Measurements from ENCODE around the gene MOK. TPM values are rescaled to one million over a fixed set of nuclear protein-coding genes. Genes with fewer than 3 reads are reported as not detected.

The MOK gene
- total RNA-seq, 4 donors from 2014 or later = 9.6 to 18.3 (median 10.7) TPM

DNA sequence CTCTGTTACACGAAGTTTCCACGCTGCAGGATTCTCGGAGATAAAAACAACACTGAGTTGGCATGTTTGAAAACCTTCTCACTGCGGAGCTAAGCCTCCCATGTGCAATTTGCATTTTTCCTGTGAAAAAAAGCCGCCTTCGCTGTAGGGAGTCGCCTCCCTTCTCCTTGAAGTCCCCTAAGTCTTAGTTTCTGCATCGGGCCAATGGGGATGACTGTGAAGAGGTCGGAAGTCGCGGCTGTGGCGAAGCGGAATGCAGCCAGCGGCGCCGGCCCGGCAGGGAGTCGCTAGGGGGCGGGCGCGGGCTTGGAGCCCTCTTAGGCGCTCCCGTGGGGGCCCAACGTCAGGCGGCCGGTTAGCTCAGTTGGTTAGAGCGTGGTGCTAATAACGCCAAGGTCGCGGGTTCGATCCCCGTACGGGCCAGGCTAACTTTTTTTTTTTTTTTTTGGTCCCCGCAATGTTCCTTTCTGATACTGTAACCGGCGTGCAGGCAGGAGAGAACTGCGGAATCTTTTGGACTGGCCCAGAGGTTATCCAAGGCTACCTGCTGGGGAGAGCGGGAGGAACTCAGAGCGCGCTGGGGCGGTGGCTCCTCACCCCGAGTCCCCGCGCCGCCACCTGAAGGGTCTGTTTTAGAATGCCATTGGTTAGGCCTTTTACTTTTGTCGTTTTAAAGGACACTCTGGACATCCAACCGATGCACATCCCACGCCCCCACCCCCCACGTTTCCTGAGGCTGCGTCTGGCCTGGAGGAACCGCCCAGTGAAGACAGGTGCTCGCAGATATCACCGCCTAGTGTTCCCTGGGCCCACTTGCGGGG, 12.0 kb upstream of the MOK start:
- no peaks in the 10 kb centered on the region for H3K27me3 ChIP-seq
- intact Hi-C loops (cut with DNase I) = loop anchor here (5.0 to 10.0 kb wide), 2 partner anchors 222 to 355 kb away; partner anchors contain the start of gene DYNC1H1
- peaks cover 40 to 72% (median 60%) of the 10 kb centered on the region in 4 donors for H3K4me1 ChIP-seq
- no peaks in the 10 kb centered on the region for H3K9me3 ChIP-seq
- peak overlapping the region; percentile 50 to 62 (median 56) for H3K4me3 ChIP-seq
- peak; percentile 99 for DNase-seq (ENCODE audit: extremely low spot score)
- TF ChIP-seq POLR2AphosphoS5 (IDR thresholded peaks at IDR 0.05) (peak; percentile 44 to 82), POLR2A (IDR thresholded peaks at IDR 0.05; ENCODE audit: low read depth) (no peak), EP300 (IDR thresholded peaks at IDR 0.05) (no peak)
- TF ChIP-seq, protein P1, sequence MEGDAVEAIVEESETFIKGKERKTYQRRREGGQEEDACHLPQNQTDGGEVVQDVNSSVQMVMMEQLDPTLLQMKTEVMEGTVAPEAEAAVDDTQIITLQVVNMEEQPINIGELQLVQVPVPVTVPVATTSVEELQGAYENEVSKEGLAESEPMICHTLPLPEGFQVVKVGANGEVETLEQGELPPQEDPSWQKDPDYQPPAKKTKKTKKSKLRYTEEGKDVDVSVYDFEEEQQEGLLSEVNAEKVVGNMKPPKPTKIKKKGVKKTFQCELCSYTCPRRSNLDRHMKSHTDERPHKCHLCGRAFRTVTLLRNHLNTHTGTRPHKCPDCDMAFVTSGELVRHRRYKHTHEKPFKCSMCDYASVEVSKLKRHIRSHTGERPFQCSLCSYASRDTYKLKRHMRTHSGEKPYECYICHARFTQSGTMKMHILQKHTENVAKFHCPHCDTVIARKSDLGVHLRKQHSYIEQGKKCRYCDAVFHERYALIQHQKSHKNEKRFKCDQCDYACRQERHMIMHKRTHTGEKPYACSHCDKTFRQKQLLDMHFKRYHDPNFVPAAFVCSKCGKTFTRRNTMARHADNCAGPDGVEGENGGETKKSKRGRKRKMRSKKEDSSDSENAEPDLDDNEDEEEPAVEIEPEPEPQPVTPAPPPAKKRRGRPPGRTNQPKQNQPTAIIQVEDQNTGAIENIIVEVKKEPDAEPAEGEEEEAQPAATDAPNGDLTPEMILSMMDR (IDR thresholded peaks at IDR 0.05) = peak; percentile 73 to 89 (median 80)
- peak overlapping the region; percentile 96 to 98 (median 97) for H3K27ac ChIP-seq (replicated peaks in 1 of 4)
- peaks cover 0 to under 1% (median 0%) of the 10 kb centered on the region in 4 donors for H3K36me3 ChIP-seq
- under 1% methylated on average over 16 of the region's 54 CpGs for WGBS

DNA sequence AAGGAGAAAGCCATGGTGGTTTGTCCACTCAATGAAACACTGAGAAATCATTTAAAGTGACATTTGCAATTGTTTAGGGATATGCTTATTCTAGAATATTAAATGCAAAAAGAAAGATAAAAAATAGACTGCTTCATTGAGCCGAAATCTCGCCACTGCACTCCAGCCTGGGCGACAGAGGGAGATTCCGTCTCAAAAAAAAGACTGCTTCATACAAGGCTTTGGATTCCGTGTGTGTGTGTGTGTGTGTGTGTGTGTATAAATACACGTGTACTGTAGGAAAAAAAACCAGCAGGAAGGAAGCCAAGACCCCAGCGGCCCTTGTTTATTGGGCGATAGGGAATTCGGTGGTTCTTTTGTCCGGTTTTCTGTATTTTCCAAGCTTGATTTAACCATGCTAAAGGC, 11.4 kb upstream of the MOK start:
- H3K27ac ChIP-seq (replicated peaks in 1 of 4) = peak overlapping the region; percentile 96 to 98 (median 97)
- WGBS = 3% methylated on average over 10 of the region's 10 CpGs
- TF ChIP-seq, protein P1 (IDR thresholded peaks at IDR 0.05) = no peak
- TF ChIP-seq POLR2A (IDR thresholded peaks at IDR 0.05; ENCODE audit: low read depth) (no peak), POLR2AphosphoS5 (IDR thresholded peaks at IDR 0.05) (no peak), EP300 (IDR thresholded peaks at IDR 0.05) (no peak)
- H3K27me3 ChIP-seq = no peaks in the 10 kb centered on the region
- peaks cover 40 to 67% (median 60%) of the 10 kb centered on the region in 4 donors for H3K4me1 ChIP-seq
- DNase-seq (ENCODE audit: extremely low spot score) = no peak
- peak overlapping the region; percentile 50 to 62 (median 56) for H3K4me3 ChIP-seq
- no peaks in the 10 kb centered on the region for H3K36me3 ChIP-seq
- intact Hi-C loops (cut with DNase I) = loop anchor here (5.0 to 10.0 kb wide), 2 partner anchors 222 to 354 kb away; partner anchors contain the start of gene DYNC1H1
- H3K9me3 ChIP-seq = no peaks in the 10 kb centered on the region

DNA sequence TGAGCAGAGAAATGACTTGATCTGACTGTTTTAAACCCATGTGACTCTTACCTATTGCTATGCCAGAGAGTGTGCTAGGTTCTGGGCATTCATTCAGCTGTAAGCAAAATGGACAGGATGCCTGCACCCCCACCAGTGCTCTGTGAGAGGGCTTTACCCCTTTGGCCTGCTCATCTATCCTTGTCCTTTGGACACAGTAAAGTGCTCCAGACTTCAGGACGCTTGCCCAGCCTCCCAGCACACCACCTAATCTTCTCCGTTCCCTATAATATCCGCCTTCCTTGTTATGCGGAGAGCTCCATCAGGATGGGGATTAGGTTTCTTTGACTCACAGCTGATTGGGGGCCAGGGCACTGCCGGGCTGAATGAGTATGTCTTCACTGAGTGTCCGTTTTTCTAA, 10.2 kb upstream of the MOK start:
- intact Hi-C loops (cut with DNase I) = loop anchor here (2.0 to 10.0 kb wide), 3 partner anchors 80 to 353 kb away; partner anchors contain the start of gene DYNC1H1

DNA sequence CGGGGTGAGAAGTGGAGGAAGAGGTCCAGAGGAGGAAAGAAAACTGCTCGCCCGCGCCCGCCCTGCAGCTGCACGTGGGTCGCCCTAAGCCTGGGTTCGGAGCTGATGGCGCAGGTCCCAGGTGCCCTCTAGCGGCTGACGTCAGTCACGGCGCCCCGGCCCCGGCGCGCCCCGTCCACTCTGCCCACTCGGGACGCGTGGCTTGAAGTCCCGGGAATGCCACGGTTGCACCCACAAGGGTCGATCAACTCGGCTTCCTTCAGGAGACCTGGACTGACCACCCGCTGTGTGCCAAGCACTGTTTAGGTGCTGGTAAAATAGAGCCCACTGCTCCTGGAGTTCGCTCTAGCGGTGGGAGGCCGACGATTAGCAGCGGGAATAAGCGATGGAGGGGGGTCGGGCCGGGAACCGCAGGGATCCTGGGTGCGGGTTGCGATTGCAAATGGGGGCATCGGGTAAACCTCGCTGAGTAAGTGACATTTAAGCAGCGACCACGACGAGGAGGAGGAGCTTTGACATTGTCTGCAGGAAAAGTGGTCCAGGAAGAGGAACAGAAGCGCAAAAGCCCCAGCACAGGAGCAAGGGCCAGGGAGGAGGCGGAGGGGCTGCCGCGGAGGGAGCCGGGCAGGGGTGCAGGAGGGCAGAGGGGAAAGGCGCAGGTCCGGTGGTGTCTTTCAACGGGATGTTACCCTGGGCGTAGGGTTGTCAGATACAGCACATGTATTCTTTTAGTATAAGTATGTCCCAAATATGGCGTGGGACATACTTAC, 9.5 kb upstream of the MOK start:
- peak; percentile 96 for DNase-seq (ENCODE audit: extremely low spot score)
- intact Hi-C loops (cut with DNase I) = loop anchor here (2.0 to 10.0 kb wide), 3 partner anchors 80 to 352 kb away; partner anchors contain the start of gene DYNC1H1
- H3K4me3 ChIP-seq = peak overlapping the region; percentile 50 to 61 (median 52)
- no peaks in the 10 kb centered on the region for H3K9me3 ChIP-seq
- TF ChIP-seq, protein P1 (IDR thresholded peaks at IDR 0.05) = peak; percentile 96 to 99 (median 96)
- peak in 1 of 2 donors; percentile 75 for TF ChIP-seq POLR2AphosphoS5 (IDR thresholded peaks at IDR 0.05)
- TF ChIP-seq POLR2A (IDR thresholded peaks at IDR 0.05; ENCODE audit: low read depth) = no peak
- H3K27ac ChIP-seq (replicated peaks in 1 of 4) = peak overlapping the region; percentile 26 to 67 (median 38)
- H3K36me3 ChIP-seq = no peaks in the 10 kb centered on the region
- peaks cover 30 to 53% (median 48%) of the 10 kb centered on the region in 4 donors for H3K4me1 ChIP-seq
- 10% methylated on average over 28 of the region's 52 CpGs for WGBS
- no peaks in the 10 kb centered on the region for H3K27me3 ChIP-seq

More for the DNA sequence above, 10.2 kb upstream of the MOK start:
- Histone ChIP-seq H3K27me3 (no peaks in the 10 kb centered on the region), H3K4me1 (peaks cover 30 to 55% (median 49%) of the 10 kb centered on the region in 4 donors), H3K36me3 (no peaks in the 10 kb centered on the region), H3K9me3 (no peaks in the 10 kb centered on the region), H3K27ac (replicated peaks in 1 of 4) (peak overlapping the region in 3 of 4 donors; percentile 96 to 98 (median 98)), H3K4me3 (no peak overlapping the region)
- WGBS = 83% methylated on average over 6 of the region's 6 CpGs
- no peak for DNase-seq (ENCODE audit: extremely low spot score)
- TF ChIP-seq POLR2AphosphoS5 (IDR thresholded peaks at IDR 0.05) = no peak
- no peak for TF ChIP-seq EP300 (IDR thresholded peaks at IDR 0.05)
- TF ChIP-seq, protein P1 (IDR thresholded peaks at IDR 0.05) = no peak
- no peak for TF ChIP-seq POLR2A (IDR thresholded peaks at IDR 0.05; ENCODE audit: low read depth)
